ENCODE results near the gene TMEM237. TPM values are rescaled to one million over a fixed set of nuclear protein-coding genes. Genes with fewer than 3 reads are reported as not detected.

The TMEM237 gene
- total and polyA plus RNA-seq, 4 donors = 1.2 to 5.2 (median 2.2) TPM

GRCh38 chr2:201639205-201639604 is 4.1 kb downstream of the TMEM237 start (continued):
- no peak for TF ChIP-seq REST (IDR thresholded peaks at IDR 0.05)
- no peak for TF ChIP-seq YY1 (IDR thresholded peaks at IDR 0.05)
- TF ChIP-seq JUND (IDR thresholded peaks at IDR 0.05) = no peak

- H3K4me1 ChIP-seq (ENCODE audit: control insufficient read depth in 4 of 4, insufficient read depth in 4 of 4, low read length in 3 of 4) = peaks cover 0 to 6% (median 3%) of the 10 kb centered on the region in 4 donors
- no peak overlapping the region for H3K9ac ChIP-seq (ENCODE audit: low read depth in 1 of 2, low read length in 2 of 2)
- TF ChIP-seq JUND (IDR thresholded peaks at IDR 0.05) = no peak
- no peak for TF ChIP-seq RXRA (IDR thresholded peaks at IDR 0.05)
- no peak for TF ChIP-seq MAX (IDR thresholded peaks at IDR 0.05)
- no peak for TF ChIP-seq HNF4G (IDR thresholded peaks at IDR 0.05)
- TF ChIP-seq FOXA2 (IDR thresholded peaks at IDR 0.05) = no peak
- TF ChIP-seq FOXA1 (IDR thresholded peaks at IDR 0.05) = no peak
- no peak for TF ChIP-seq SP1 (IDR thresholded peaks at IDR 0.05)
- no peak for TF ChIP-seq ZBTB33 (IDR thresholded peaks at IDR 0.05)
- H3K36me3 ChIP-seq (ENCODE audit: control insufficient read depth in 4 of 4, insufficient read depth in 3 of 4, low read depth in 1 of 4, low read length in 3 of 4) = peaks cover 0 to 1% (median 0%) of the 10 kb centered on the region in 4 donors
- no peaks in the 10 kb centered on the region for H3K27me3 ChIP-seq (ENCODE audit: control insufficient read depth in 4 of 4, insufficient read depth in 4 of 4, low read length in 3 of 4)
- H3K27ac ChIP-seq (ENCODE audit: low read depth in 1 of 2, low read length in 2 of 2) = no peak overlapping the region
- no peak overlapping the region for H3K4me3 ChIP-seq (ENCODE audit: low read depth in 1 of 3, low read length in 3 of 3)
- WGBS = 83% methylated on average over 4 of the region's 4 CpGs
- no peak for DNase-seq (ENCODE audit: low spot score)
- H3K9me3 ChIP-seq (ENCODE audit: control insufficient read depth in 4 of 4, low read length in 3 of 4) = no peaks in the 10 kb centered on the region
Observed at GRCh38 chr2:201638326-201638725, 5.0 kb downstream of the TMEM237 start.

- WGBS = 94% methylated on average over 4 of the region's 4 CpGs
- no peak for DNase-seq (ENCODE audit: low spot score)
Observed at GRCh38 chr2:201633661-201634249, 9.5 kb downstream of the TMEM237 start.

More at GRCh38 chr2:201633661-201634249, 9.5 kb downstream of the TMEM237 start:
- Histone ChIP-seq H3K27me3 (ENCODE audit: control insufficient read depth in 4 of 4, insufficient read depth in 4 of 4, low read length in 3 of 4) (no peaks in the 10 kb centered on the region), H3K36me3 (ENCODE audit: control insufficient read depth in 4 of 4, insufficient read depth in 3 of 4, low read depth in 1 of 4, low read length in 3 of 4) (peaks cover 0 to 3% (median under 1%) of the 10 kb centered on the region in 4 donors), H3K9ac (ENCODE audit: low read depth in 1 of 2, low read length in 2 of 2) (no peak overlapping the region), H3K4me3 (ENCODE audit: low read depth in 1 of 3, low read length in 3 of 3) (no peak overlapping the region), H3K4me1 (ENCODE audit: control insufficient read depth in 4 of 4, insufficient read depth in 4 of 4, low read length in 3 of 4) (no peaks in the 10 kb centered on the region), H3K9me3 (ENCODE audit: control insufficient read depth in 4 of 4, low read length in 3 of 4) (no peaks in the 10 kb centered on the region), H3K27ac (ENCODE audit: low read depth in 1 of 2, low read length in 2 of 2) (no peak overlapping the region)
- no peak for TF ChIP-seq NR2F2 (IDR thresholded peaks at IDR 0.05)
- no peak for TF ChIP-seq YY1 (IDR thresholded peaks at IDR 0.05)
- TF ChIP-seq MAX (IDR thresholded peaks at IDR 0.05) = no peak
- no peak for TF ChIP-seq TAF1 (conservative IDR thresholded peaks at IDR 0.05)
- TF ChIP-seq FOXA1 (IDR thresholded peaks at IDR 0.05) = no peak
- no peak for TF ChIP-seq RAD21 (IDR thresholded peaks at IDR 0.05)
- TF ChIP-seq RXRA (IDR thresholded peaks at IDR 0.05) = no peak
- no peak for TF ChIP-seq GABPA (IDR thresholded peaks at IDR 0.05 in 1 of 2, conservative IDR thresholded peaks at IDR 0.05 in 1 of 2)
- TF ChIP-seq CTCF (IDR thresholded peaks at IDR 0.05; ENCODE audit: low read depth, low read length, missing input control) = no peak
- no peak for TF ChIP-seq ZBTB33 (IDR thresholded peaks at IDR 0.05)
- no peak for TF ChIP-seq HNF4A (conservative IDR thresholded peaks at IDR 0.05)
- no peak for TF ChIP-seq EGR1 (IDR thresholded peaks at IDR 0.05; ENCODE audit: low read depth in 2 of 2)
- TF ChIP-seq ATF3 (IDR thresholded peaks at IDR 0.05) = no peak

Measured in liver (tissue), 9 donors.